Activated CD8-positive, alpha-beta memory T cell treated with anti-CD3 and anti-CD28 coated beads, Interleukin-2, amount 50 U/mL, for 1 hour (primary cell): ENCODE data around the gene SNX20.

Experiments used
- DNase-seq: peaks from one replicate; pipeline ENCODE4 v3.0.0-alpha.2; 2020; ENCODE audit errors: extremely low read depth

Gene SNX20

GRCh38 chr16:50659806-50660205, 21.3 kb downstream of the SNX20 start:
- no peak for DNase-seq

- no peak for DNase-seq
Observed at GRCh38 chr16:50657241-50657640, 23.9 kb downstream of the SNX20 start.

GRCh38 chr16:50655558-50656055, 25.5 kb downstream of the SNX20 start:
- DNase-seq, result no peak

- no peak for DNase-seq
Observed at GRCh38 chr16:50653633-50654519, 27.2 kb downstream of the SNX20 start.

- no peak for DNase-seq
Observed at GRCh38 chr16:50652836-50653425, 28.2 kb downstream of the SNX20 start.

- DNase-seq, result no peak
Observed at GRCh38 chr16:50651835-50652438, 29.2 kb downstream of the SNX20 start.

GRCh38 chr16:50646345-50646744, 34.8 kb downstream of the SNX20 start:
- no peak for DNase-seq

- no peak for DNase-seq
Observed at GRCh38 chr16:50645563-50646220, 35.4 kb downstream of the SNX20 start.

GRCh38 chr16:50644729-50645128, 36.4 kb downstream of the SNX20 start:
- DNase-seq, result no peak

GRCh38 chr16:50644245-50644644, 36.9 kb downstream of the SNX20 start:
- DNase-seq, result no peak

- DNase-seq, result no peak
Observed at GRCh38 chr16:50643192-50643591, 37.9 kb downstream of the SNX20 start.

- no peak for DNase-seq
Observed at GRCh38 chr16:50642349-50642748, 38.8 kb downstream of the SNX20 start.

GRCh38 chr16:50641818-50642187, 39.3 kb downstream of the SNX20 start:
- no peak for DNase-seq

- no peak for DNase-seq
Observed at GRCh38 chr16:50640919-50641817, 39.9 kb downstream of the SNX20 start.

GRCh38 chr16:50640391-50640790, 40.7 kb downstream of the SNX20 start:
- no peak for DNase-seq

- DNase-seq, result no peak
Observed at GRCh38 chr16:50638816-50639670, 42.1 kb downstream of the SNX20 start.

GRCh38 chr16:50637716-50638602, 43.2 kb downstream of the SNX20 start:
- no peak for DNase-seq

GRCh38 chr16:50636753-50637374, 44.2 kb downstream of the SNX20 start:
- DNase-seq, result no peak
